ENCODE data around the gene TIPRL.
"Not testable (repeated sequence)": the region's sequence is repeated elsewhere in the genome, so short reads cannot be mapped to it uniquely, and the experiment has no call there.

TIPRL gene

GRCh38 chr1:168159979-168160378 is 18.8 kb upstream of the TIPRL start:
- DNase-seq, result no peak

DNA sequence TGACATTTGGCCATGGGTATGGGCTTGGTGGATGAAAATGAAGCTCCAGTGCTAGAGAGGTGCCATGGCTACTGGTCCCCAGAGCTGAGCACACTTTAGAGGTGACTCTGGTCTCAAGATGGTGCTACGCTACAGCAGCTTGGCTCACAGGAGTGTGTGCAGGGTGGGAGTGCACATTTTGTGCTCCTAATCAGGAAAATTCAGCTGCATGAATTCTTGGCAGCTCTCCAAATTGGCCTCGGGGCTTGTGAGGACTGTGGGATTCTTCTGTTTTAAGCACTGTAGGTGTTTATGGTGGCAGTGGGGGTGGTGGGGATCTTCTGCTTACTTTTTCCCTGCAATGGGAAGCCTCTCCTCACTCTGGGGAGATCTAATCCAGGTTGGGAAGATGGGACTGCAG is 17.3 kb upstream of the TIPRL start:
- DNase-seq, result no peak

DNA sequence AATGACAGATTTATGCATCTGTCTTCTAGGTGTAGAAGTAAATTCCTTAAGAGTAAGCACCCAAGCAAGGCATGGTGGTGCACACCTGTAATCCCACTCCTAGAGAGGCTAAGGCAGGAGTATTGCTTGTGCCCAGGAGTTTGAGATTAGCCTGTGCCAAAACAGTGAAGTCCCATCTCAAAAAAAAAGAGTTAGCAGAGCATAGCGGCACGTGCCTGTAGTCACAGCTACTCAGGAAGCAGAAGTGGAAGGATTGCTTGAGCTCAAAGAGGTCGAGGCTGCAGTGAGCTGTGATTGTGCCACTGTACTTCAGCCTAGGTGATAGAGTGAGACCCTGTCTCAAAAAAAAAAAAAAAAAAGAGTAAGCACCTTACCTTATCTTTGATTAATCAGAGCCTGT is 15.1 kb upstream of the TIPRL start:
- DNase-seq, result peak in 1 of 2 donors; percentile 28

GRCh38 chr1:168164771-168165170 is 14.0 kb upstream of the TIPRL start:
- DNase-seq, result no peak

- DNase-seq, result no peak
Observed at GRCh38 chr1:168167806-168168205, 11.0 kb upstream of the TIPRL start.

DNA sequence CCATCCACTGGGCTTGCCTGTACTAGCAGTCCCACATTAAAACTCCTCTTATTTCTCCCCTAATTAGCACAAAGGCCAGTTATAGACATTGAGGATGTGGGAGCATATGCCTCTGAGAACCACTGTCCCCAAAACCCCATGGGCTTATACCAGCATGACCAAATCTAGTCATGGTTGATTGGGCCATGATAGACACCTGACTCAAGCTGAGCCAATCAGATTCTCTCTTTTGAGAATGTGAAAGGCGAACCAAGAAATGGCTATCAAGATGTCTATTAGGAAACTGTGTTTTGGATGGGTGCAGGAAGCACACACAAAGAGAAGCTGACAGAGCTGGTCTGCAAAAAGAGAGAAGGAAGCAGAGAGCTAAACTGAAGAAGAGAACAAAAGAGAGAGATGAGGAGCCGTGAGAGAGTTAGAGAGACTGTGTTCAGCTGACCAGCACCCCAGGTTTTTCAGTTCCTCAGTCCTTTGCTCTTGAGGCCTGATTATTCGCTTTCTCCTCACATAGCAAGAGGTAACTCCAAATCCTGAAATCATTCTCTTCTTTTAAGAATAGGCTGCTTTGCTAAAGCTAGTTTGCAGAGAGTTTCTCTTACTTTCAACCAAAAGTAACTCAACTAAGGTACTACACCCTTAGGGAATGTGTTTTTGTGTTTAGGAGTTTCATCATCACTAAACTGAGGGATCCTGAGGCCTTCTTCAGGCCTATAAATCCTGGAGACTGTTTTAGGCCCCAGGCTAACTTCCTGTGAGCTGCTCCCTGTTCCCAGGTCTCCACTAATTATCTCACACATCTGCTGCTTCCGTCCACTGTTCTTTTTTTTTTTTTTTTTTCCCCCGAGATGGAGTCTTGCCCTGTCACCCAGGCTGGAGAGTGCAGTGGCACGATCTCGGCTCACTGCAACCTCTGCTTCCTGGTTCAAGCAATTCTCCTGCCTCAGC is 7.9 kb upstream of the TIPRL start:
- DNase-seq, result no peak

DNA sequence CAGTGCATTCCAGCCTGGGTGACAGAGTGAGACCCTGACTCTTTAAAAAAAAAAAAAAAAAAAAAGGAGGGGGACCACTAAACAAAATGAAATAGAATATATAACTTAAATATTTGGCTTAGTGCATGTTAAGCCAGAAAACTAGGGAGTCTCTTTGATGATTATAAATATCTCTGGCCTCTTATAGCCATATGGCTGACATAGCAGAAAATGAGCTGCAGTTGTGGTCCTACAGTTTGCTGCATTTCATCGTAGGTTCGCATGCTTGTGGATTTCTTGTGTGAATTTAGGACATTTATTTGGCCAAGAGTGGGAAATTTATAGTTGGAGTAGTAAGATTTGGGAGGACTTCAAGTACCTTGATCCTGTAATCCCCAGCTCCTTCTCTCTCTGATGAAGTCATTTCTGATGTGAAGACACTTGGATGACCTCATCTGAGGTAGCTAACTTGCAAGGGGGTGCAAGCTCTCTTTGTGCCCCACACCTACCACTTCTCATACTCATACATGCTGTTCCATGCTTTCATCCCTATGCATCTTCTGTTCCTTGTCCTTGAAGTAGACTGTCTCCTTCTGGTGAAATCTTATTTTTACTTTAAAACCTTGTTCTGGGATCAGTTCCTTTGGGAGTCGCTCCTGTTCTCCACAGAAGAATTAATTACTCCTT is 6.4 kb upstream of the TIPRL start:
- DNase-seq, result no peak

GRCh38 chr1:168178227-168178637 is 530 bp upstream of the TIPRL start:
- no peak for DNase-seq

DNA sequence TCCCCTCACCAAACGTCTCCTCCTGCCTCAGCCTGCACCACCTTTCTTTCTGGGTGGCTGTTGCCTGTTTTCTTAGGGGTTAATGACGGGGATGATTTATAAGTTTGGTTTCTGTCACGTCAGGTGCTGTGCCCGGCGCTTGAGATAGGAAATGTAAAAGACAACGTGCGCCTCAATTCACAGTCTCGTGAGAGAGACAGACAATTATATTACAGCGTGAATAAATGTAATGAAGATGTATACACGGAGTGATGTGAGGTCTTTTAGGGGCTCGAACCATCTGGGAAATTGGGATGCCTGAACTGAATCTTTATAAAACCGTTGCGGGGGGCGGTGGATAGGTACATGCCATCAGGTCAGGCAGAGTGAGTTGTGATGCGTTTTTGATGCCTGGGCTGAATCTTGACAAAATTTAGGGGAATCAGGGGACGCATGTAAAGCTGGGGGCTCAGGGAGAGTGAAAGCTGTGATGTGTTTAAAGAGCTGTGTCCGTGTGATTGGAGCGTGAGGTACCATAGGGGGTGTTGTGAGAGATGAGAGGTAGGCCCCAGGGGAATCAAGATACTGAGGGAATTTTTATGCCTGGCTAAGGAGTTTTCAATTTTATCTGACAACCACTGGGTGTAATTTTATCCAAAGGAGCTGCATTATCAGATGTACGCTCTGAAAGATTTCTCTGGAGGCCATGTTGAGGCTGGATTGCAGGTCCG is 831 bp downstream of the TIPRL start:
- peak in 1 of 2 donors; percentile 4 for DNase-seq

- no peak for DNase-seq
Observed at GRCh38 chr1:168180148-168180524, 1.4 kb downstream of the TIPRL start.

DNA sequence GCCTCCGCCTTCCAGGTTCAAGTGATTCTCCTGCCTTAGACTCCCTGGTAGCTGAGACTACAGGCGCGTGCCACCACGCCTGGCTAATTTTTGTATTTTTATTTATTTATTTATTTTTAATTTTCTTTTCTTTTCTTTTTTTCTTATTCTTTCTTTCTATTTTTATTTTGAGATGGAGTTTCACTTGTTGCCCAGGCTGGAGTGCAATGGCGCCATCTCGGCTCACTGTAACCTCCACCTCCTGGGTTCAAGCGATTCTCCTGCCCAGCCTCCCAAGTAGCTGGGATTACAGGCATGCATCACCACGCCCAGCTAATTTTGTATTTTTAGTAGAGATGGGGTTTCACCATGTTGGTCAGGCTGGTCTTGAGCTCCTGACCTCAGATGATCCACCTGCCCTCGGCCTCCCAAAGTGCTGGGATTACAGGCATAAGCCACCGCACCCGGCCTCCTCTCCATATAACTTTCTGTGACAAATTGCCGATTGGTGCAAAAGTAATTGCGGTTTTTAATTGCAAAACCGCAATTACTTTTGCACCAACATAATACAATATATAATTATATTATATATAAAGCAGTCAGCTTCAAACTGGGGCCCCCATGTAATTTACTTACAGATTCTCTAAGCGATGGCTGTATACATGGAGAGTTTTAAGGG is 2.4 kb downstream of the TIPRL start:
- not testable (repeated sequence) for DNase-seq

DNA sequence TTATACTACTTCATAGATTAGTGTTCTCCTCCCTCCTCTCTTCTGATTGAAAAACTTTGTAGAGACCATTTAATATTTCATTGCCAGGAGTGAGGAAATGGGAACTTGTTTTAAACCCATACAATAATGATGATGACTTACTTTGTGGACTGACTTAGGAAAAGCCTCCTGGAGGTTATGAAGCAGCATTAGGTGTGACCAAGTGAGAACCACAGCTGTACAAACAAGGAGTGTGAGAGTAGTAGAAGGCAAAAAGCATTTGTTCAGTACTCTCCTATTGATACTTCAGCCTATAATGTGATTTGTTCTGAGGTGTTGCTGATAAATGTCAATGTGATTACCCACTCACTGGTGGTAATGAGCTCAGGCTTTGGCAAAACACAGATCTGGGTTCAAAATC is 8.4 kb downstream of the TIPRL start:
- no peak for DNase-seq

- DNase-seq, result no peak
Observed at GRCh38 chr1:168190403-168190802, 11.6 kb downstream of the TIPRL start.

GRCh38 chr1:168195199-168196135 is 16.7 kb downstream of the TIPRL start:
- no peak for DNase-seq

- DNase-seq, result no peak
Observed at GRCh38 chr1:168199056-168199455, 20.3 kb downstream of the TIPRL start.

DNA sequence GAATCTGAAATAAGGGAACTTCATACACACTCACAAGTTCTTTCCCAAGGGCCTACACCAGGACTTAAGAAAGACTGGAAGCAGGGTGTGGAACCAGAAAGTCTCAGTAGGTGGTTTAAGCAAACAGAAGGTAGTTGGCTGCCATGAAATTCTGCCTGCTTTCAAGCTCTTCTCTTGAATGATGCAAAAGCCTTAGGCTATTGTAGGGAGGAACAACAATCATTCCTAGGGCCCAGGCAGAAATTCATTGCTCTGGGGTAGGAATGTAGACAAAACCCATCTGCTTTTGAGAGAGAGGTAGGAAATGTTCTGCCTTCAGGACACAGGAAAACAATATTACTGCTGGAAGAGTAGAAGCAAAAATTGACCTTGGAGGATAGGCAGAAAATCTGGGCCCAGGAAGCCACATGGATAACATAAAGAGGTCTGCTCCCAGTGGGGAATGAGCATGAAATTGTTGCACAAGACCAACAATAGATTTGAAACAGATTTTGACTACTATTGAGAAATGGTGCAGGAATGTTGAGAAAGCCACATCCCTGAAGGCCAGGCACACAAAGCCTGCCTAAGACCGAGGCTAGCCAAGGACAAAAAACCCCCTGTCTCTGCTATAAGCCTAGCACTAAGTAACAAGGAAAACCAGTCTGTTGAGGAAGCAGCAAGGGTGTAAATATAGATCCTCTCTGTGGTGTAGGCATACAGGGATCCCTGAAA is 24.3 kb downstream of the TIPRL start:
- peak in 1 of 2 donors; percentile 11 for DNase-seq

- no peak for DNase-seq
Observed at GRCh38 chr1:168206111-168206510, 27.3 kb downstream of the TIPRL start.

- DNase-seq, result not testable (repeated sequence)
Observed at GRCh38 chr1:168207673-168208072, 28.9 kb downstream of the TIPRL start.

DNA sequence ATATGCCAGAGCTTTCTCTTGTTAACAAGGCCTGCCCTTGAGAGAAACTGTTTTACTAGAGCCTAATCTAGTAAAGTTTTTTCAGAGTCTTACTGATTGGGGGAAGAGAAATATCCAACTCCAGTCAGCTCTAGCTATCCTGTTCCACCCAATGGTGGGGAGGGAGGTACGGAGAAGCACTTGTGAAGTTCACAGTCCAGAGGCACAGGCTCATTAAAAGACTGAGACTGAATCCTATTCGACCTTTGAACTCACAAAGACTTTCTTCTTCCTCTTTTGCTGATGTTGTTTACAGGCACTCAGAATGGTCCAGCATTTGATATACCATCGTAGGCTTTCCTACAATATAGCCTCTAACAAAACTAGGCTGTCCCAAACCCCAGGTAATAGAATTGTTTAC is 31.6 kb downstream of the TIPRL start:
- DNase-seq, result no peak

DNA sequence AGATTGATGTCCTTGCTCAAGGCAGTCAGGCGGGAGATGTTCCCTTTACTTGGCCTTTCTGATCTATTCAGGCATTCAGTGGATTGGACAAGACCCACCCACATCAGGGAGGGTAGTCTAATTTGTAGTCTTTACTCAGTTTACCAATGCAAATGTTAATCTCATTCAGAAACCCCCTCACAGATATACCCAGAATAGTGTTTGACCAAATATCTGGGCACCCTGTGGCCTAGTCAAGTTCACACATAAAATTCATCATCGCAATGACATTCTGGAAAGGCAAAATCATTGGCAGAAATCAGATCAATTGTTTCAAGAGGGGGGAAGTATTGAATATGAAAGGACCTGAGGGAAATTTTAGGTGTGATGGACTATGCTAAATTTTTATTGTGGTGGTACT is 34.6 kb downstream of the TIPRL start:
- DNase-seq, result no peak

- DNase-seq, result no peak
Observed at GRCh38 chr1:168216171-168216570, 37.4 kb downstream of the TIPRL start.

All from inflammatory macrophage (primary cell).